Prostate gland (tissue), 2 donors: ENCODE measurements around the gene DGKI. TPM values are rescaled to one million over a fixed set of nuclear protein-coding genes. Genes with fewer than 3 reads are reported as not detected.

ENCODE experiments used
- DNase-seq: peaks from one replicate; pipeline ENCODE4 v3.0.0-alpha.2; 2019; ENCODE audit warnings: low spot score
- H3K27ac ChIP-seq, 2 donors: fragments of 200-600 bp; sonication (generic); 2 replicates each; pipeline ENCODE4 v1.5.1; 2017 to 2019
- H3K27me3 ChIP-seq: fragments of 200-600 bp; sonication (generic); replicated peaks from 2 replicates; pipeline ENCODE4 v1.5.1; 2019; ENCODE audit not compliant: insufficient read depth
- H3K36me3 ChIP-seq, 2 donors: fragments of 200-600 bp; sonication (generic); 1 replicate in 1 of 2; 2 replicates in 1 of 2; pipeline versions ENCODE4 v1.5.1 to v1.8.1; 2017 to 2019
- H3K4me1 ChIP-seq: fragments of 200-600 bp; sonication (generic); replicated peaks from 2 replicates; pipeline ENCODE4 v1.5.1; 2019
- H3K4me3 ChIP-seq, 2 donors: fragments of 200-600 bp; sonication (generic); 2 replicates each; pipeline ENCODE4 v1.5.1; 2017 to 2019
- H3K9me3 ChIP-seq: fragments of 200-600 bp; sonication (generic); 2 replicates; pipeline ENCODE4 v1.5.1; 2017
- POLR2A ChIP-seq: fragments of 450-650 bp; IDR thresholded peaks from one replicate; pipeline ENCODE4 v1.6.1; 2016; ENCODE audit warnings: antibody characterized with exemption, mild to moderate bottlenecking
- POLR2AphosphoS5 ChIP-seq: sonication (generic); formaldehyde crosslinking; IDR thresholded peaks from one replicate; pipeline ENCODE4 v1.6.1; 2017; ENCODE audit warnings: antibody characterized with exemption
- WGBS: methylation state at CpG from one replicate; pipeline ENCODE4 v1.1.5; 2018; 5-methylcytosine and 5-hydroxymethylcytosine counted together
- intact Hi-C: fragments of 100-400 bp; cut with DNase I; formaldehyde crosslinking; loops from one replicate; pipeline ENCODE4 v1.14.2; 2022
- total RNA-seq, 2 donors: library from RNA; depleted of rRNA; stranded (reverse); fragments of >200 nt; gene quantifications; one replicate each; pipeline ENCODE4 v1.1.0, GENCODE V29; 2016
- TF ChIP-seq, protein P1 (sequence below), 4 experiments: fragments of 200-600 bp in 2 of 4; fragments of 450-650 bp in 2 of 4; sonication (generic) in 2 of 4; IDR thresholded peaks; 1 replicate in 3 of 4; 2 replicates in 1 of 4; pipeline ENCODE4 v1.5.1; 2016 to 2019; ENCODE audit warnings: antibody characterized with exemption in 4 of 4, mild to moderate bottlenecking in 2 of 4, moderate library complexity in 2 of 4

The DGKI gene
- total RNA-seq, 2 donors from 2014 or later: 0.32 to 1.5 TPM

DNA sequence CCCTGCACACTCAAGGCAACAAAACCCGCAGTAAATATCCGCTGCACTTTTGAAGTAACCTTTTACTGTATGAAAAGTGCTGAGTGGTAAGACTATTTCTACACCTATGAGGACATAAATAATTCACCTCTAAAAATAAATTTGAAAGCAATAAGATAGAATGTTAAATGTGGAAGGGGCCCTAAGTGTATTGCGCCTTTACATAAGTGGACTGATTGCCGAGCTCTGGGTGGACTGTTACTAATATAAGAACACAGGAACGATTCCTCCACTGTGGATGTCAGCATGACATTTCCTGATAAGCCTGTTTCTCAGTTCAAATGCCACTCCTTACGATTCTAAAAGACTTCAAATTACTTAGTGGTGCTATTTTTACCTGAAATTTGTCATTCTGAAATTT is 311.2 kb downstream of the DGKI start:
- TF ChIP-seq POLR2AphosphoS5 (no peak), POLR2A (no peak)
- TF ChIP-seq, protein P1, sequence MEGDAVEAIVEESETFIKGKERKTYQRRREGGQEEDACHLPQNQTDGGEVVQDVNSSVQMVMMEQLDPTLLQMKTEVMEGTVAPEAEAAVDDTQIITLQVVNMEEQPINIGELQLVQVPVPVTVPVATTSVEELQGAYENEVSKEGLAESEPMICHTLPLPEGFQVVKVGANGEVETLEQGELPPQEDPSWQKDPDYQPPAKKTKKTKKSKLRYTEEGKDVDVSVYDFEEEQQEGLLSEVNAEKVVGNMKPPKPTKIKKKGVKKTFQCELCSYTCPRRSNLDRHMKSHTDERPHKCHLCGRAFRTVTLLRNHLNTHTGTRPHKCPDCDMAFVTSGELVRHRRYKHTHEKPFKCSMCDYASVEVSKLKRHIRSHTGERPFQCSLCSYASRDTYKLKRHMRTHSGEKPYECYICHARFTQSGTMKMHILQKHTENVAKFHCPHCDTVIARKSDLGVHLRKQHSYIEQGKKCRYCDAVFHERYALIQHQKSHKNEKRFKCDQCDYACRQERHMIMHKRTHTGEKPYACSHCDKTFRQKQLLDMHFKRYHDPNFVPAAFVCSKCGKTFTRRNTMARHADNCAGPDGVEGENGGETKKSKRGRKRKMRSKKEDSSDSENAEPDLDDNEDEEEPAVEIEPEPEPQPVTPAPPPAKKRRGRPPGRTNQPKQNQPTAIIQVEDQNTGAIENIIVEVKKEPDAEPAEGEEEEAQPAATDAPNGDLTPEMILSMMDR (IDR thresholded peaks at IDR 0.05): no peak
- H3K4me1 ChIP-seq: no peaks in the 10 kb centered on the region
- H3K9me3 ChIP-seq: no peaks in the 10 kb centered on the region
- no peaks in the 10 kb centered on the region for H3K36me3 ChIP-seq
- 71% methylated on average over 6 of the region's 6 CpGs for WGBS
- intact Hi-C loops: no loop called here
- H3K27me3 ChIP-seq: no peaks in the 10 kb centered on the region
- DNase-seq: no peak
- no peak overlapping the region for H3K4me3 ChIP-seq
- H3K27ac ChIP-seq: no peak overlapping the region

DNA sequence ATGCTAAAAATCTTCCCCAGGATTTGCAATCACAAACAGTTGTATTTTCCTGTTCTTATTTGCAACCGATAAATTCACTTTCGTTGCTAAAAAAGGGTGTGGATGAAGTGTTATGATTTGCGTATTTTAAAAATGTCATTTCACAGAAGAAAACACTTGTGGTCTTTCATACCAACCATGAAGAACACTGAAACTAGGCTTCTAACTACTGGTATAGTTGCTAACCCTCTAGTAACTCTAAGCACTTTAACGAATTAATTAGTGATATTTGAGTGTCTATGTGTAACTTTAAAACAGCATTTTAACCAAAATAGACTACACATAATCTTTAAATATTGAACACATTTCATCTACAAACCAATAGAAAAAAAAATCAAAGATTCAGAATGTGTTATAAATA is 315.1 kb downstream of the DGKI start:
- no peaks in the 10 kb centered on the region for H3K4me1 ChIP-seq
- TF ChIP-seq POLR2AphosphoS5: no peak
- TF ChIP-seq POLR2A: no peak
- TF ChIP-seq, protein P1 (IDR thresholded peaks at IDR 0.05): no peak
- no peaks in the 10 kb centered on the region for H3K9me3 ChIP-seq
- no peaks in the 10 kb centered on the region for H3K36me3 ChIP-seq
- no peaks in the 10 kb centered on the region for H3K27me3 ChIP-seq
- intact Hi-C loops: no loop called here
- 92% methylated on average over 4 of the region's 4 CpGs for WGBS
- DNase-seq: no peak
- H3K4me3 ChIP-seq: no peak overlapping the region
- no peak overlapping the region for H3K27ac ChIP-seq

DNA sequence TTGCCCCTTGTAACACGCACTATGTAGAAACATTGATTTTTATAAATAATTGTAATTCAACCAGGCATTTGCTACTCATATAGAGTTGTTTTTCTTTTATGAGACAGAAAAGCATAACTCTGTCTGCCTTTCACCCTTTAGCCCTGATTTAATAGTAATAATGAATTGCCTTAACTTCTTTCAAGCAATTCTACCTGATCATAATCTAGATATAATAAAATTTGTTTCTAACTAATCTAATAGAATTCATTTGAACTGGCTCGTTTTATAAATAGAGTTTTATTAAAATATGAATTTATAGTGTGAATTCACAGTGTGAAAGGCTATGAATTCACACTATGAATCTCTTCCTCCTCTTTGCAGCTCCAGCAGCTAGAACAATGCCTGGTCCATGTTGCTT is 319.1 kb downstream of the DGKI start:
- 58% methylated on average over 2 of the region's 2 CpGs for WGBS

DNA sequence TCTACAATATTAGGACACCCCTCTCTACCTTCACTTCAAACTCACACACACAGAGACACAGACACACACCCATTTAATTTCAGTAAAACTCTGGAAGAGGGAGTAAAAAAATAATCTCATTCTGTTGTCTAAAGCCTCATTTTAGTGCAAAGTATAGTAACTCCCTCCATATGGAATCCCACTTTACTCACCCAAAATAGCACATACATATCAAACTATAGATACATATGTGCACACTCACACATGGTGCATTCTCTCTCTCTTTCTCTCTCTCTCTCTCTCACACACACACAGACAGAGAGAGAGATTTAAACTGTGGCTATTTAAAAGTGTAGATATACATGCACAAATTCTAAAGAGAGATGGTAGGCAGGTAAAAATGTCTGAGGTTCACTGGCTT is 323.6 kb downstream of the DGKI start:
- intact Hi-C loops: no loop called here
- TF ChIP-seq, protein P1 (IDR thresholded peaks at IDR 0.05): no peak
- no peak for TF ChIP-seq POLR2AphosphoS5
- TF ChIP-seq POLR2A: no peak
- H3K4me3 ChIP-seq: no peak overlapping the region

More for the DNA sequence above, 319.1 kb downstream of the DGKI start:
- no peak overlapping the region for H3K27ac ChIP-seq
- H3K36me3 ChIP-seq: no peaks in the 10 kb centered on the region
- H3K4me1 ChIP-seq: no peaks in the 10 kb centered on the region
- intact Hi-C loops: no loop called here
- no peak for TF ChIP-seq POLR2AphosphoS5
- TF ChIP-seq, protein P1 (IDR thresholded peaks at IDR 0.05): no peak
- H3K27me3 ChIP-seq: no peaks in the 10 kb centered on the region
- H3K4me3 ChIP-seq: no peak overlapping the region
- no peaks in the 10 kb centered on the region for H3K9me3 ChIP-seq
- no peak for DNase-seq

DNA sequence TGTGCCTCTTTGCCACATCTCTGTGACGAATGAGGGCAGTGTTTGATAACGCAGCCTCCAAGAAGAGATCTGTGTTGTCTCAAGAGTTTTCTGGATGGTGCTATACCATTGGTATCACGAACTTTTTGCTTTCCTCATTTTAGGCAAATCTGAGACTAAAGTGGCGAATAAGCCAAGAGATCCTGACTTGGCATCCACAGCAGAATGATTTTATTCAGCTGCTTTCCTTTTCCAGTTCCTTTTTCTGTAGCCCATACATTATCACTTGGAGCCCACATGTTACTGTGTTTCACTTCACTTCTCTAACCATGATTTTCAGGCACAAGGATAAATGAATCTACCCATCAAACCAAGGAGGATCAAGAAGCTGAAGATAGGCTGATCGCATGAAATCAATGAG is 325.3 kb downstream of the DGKI start:
- no peaks in the 10 kb centered on the region for H3K36me3 ChIP-seq
- no peak for DNase-seq
- H3K27ac ChIP-seq: no peak overlapping the region
- TF ChIP-seq POLR2A (no peak), POLR2AphosphoS5 (no peak)
- TF ChIP-seq, protein P1 (IDR thresholded peaks at IDR 0.05): no peak
- H3K9me3 ChIP-seq: no peaks in the 10 kb centered on the region
- H3K27me3 ChIP-seq: no peaks in the 10 kb centered on the region
- intact Hi-C loops: no loop called here
- 95% methylated on average over 5 of the region's 5 CpGs for WGBS
- H3K4me3 ChIP-seq: no peak overlapping the region
- H3K4me1 ChIP-seq: no peaks in the 10 kb centered on the region

More for the DNA sequence above, 323.6 kb downstream of the DGKI start:
- DNase-seq: no peak
- H3K4me1 ChIP-seq: no peaks in the 10 kb centered on the region
- H3K27ac ChIP-seq: no peak overlapping the region
- H3K9me3 ChIP-seq: no peaks in the 10 kb centered on the region
- no peaks in the 10 kb centered on the region for H3K36me3 ChIP-seq
- no peaks in the 10 kb centered on the region for H3K27me3 ChIP-seq
